Aorta (tissue), 5 donors: Measurements from ENCODE around the gene CC2D2A. TPM values are rescaled to one million over a fixed set of nuclear protein-coding genes. Genes with fewer than 3 reads are reported as not detected.

Experiments
- ATAC-seq: fragments of 200-7000 bp; cut with Tn5 transposase; one replicate; pipeline ENCODE4 v1.9.1; 2022; ENCODE audit warnings: moderate library complexity; ENCODE audit not compliant: low FRiP score
- DNase-seq, 2 donors: peaks; one replicate each; pipeline ENCODE4 v3.0.0-alpha.2; 2020
- H3K27ac ChIP-seq, 2 donors: one replicate each; pipeline ENCODE4 v1.5.1; 2013; ENCODE audit warnings: low read length in 2 of 2, mild to moderate bottlenecking in 2 of 2, moderate library complexity in 2 of 2, control low read depth in 1 of 2, inconsistent platforms in 1 of 2, low read depth in 1 of 2
- H3K27me3 ChIP-seq, 2 donors: one replicate each; pipeline ENCODE4 v1.6.1; 2013; ENCODE audit warnings: control low read depth in 1 of 2, low read length in 1 of 2, mild to moderate bottlenecking in 1 of 2, moderate library complexity in 1 of 2; ENCODE audit not compliant: insufficient read depth in 2 of 2, control insufficient read depth in 1 of 2
- H3K36me3 ChIP-seq, 2 donors: one replicate each; pipeline ENCODE4 v1.6.1; 2013; ENCODE audit warnings: control low read depth in 1 of 2, low read length in 1 of 2, mild to moderate bottlenecking in 1 of 2; ENCODE audit not compliant: insufficient read depth in 2 of 2, control insufficient read depth in 1 of 2
- H3K4me1 ChIP-seq, 2 donors: one replicate each; pipeline ENCODE4 v1.6.1; 2013; ENCODE audit warnings: low read length in 2 of 2, control low read depth in 1 of 2, mild to moderate bottlenecking in 1 of 2, moderate library complexity in 1 of 2; ENCODE audit not compliant: insufficient read depth in 2 of 2, control insufficient read depth in 1 of 2
- H3K4me3 ChIP-seq, 2 donors: one replicate each; pipeline ENCODE4 v1.5.1; 2013; ENCODE audit warnings: low read length in 2 of 2, control low read depth in 1 of 2, mild to moderate bottlenecking in 1 of 2
- H3K9me3 ChIP-seq: one replicate; pipeline ENCODE4 v1.6.1; 2013; ENCODE audit warnings: mild to moderate bottlenecking, low read length; ENCODE audit not compliant: control insufficient read depth
- WGBS, 2 donors: extraction: QIAGEN DNeasy Blood & Tissue Kit; methylation state at CpG; one replicate each; pipeline ENCODE4 v1.1.7; 2013; 5-methylcytosine and 5-hydroxymethylcytosine counted together
- intact Hi-C, 2 donors: fragments of 100-400 bp; cut with DNase I; formaldehyde crosslinking; loops; one replicate each; pipeline versions ENCODE4 v1.14.2 to v1.15.0; 2022
- polyA plus RNA-seq, 2 donors: library from polyadenylated mRNA; stranded (reverse); fragments of 200-250 nt; gene quantifications; one replicate each; pipeline ENCODE4 v1.2.3, GENCODE V29; 2013
- total RNA-seq, 2 donors: library from RNA; stranded (reverse); fragmentation: NEBNext Ultra II Directional; extraction: Animal tissue kit (Norgen Biotek cat#: 25700); gene quantifications; one replicate each; pipeline ENCODE4 v1.2.1, GENCODE V29; 2021
- donor health status: healthy with polysubstance abuse.
- donor health status: Bipolar disorder and iron deficiency.
- donor health status: DM: no; HTN: no; CAD: no.
- donor health status: DM: no; HTN: no; CAD: no.
- donor health status: DM: yes; HTN: yes; CAD: no.

CC2D2A gene
- total and polyA plus RNA-seq, 4 donors = 26.4 to 41.9 (median 37.3) TPM

GRCh38 chr4:15533817-15534216 lies 64.1 kb downstream of the CC2D2A start:
- Histone ChIP-seq H3K36me3 (peaks cover 0 to 3% of the 10 kb centered on the region in 2 donors), H3K9me3 (no peaks in the 10 kb centered on the region), H3K4me3 (no peak overlapping the region), H3K27ac (no peak overlapping the region), H3K27me3 (no peaks in the 10 kb centered on the region), H3K4me1 (peaks cover 0 to 3% of the 10 kb centered on the region in 2 donors)
- DNase-seq = no peak
- 80% methylated on average over 2 of the region's 2 CpGs for WGBS, 2 donors
- intact Hi-C loops = no loop called here
- ATAC-seq = no peak

- Histone ChIP-seq H3K9me3 (no peaks in the 10 kb centered on the region), H3K4me1 (peaks cover 0 to 3% of the 10 kb centered on the region in 2 donors), H3K36me3 (peaks cover 0 to 3% of the 10 kb centered on the region in 2 donors), H3K27ac (no peak overlapping the region), H3K4me3 (no peak overlapping the region), H3K27me3 (no peaks in the 10 kb centered on the region)
- intact Hi-C loops = no loop called here
- ATAC-seq (no peak), DNase-seq (no peak)
- WGBS, 2 donors = 94 to 95% methylated on average over 6 of the region's 6 CpGs
These were observed 65.9 kb downstream of the CC2D2A start for GRCh38 chr4:15535599-15535998.

GRCh38 chr4:15536552-15537499 lies 67.1 kb downstream of the CC2D2A start:
- Histone ChIP-seq H3K4me1 (peaks cover 0 to 3% of the 10 kb centered on the region in 2 donors), H3K36me3 (peaks cover 1 to 3% of the 10 kb centered on the region in 2 donors), H3K27ac (peak overlapping the region in 1 of 2 donors; percentile 44), H3K4me3 (no peak overlapping the region), H3K27me3 (no peaks in the 10 kb centered on the region), H3K9me3 (no peaks in the 10 kb centered on the region)
- WGBS, 2 donors = 41 to 49% methylated on average over 7 of the region's 7 CpGs
- DNase-seq (no peak), ATAC-seq (no peak)
- intact Hi-C loops = no loop called here

GRCh38 chr4:15541941-15542340 lies 72.3 kb downstream of the CC2D2A start:
- no peak for ATAC-seq

GRCh38 chr4:15542760-15543159 lies 73.1 kb downstream of the CC2D2A start:
- Histone ChIP-seq H3K27ac (no peak overlapping the region), H3K4me1 (no peaks in the 10 kb centered on the region), H3K27me3 (no peaks in the 10 kb centered on the region), H3K4me3 (no peak overlapping the region), H3K9me3 (no peaks in the 10 kb centered on the region), H3K36me3 (peaks cover 1 to 6% of the 10 kb centered on the region in 2 donors)
- WGBS, 2 donors = 78% methylated on average over 7 of the region's 7 CpGs
- no peak for ATAC-seq
- DNase-seq = no peak
- intact Hi-C loops = no loop called here

More at GRCh38 chr4:15541941-15542340, 72.3 kb downstream of the CC2D2A start:
- DNase-seq = no peak
- intact Hi-C loops = no loop called here
- no peaks in the 10 kb centered on the region for H3K9me3 ChIP-seq
- peaks cover 1 to 6% of the 10 kb centered on the region in 2 donors for H3K36me3 ChIP-seq
- no peak overlapping the region for H3K4me3 ChIP-seq
- no peaks in the 10 kb centered on the region for H3K4me1 ChIP-seq
- H3K27me3 ChIP-seq = no peaks in the 10 kb centered on the region
- WGBS, 2 donors = 90 to 95% methylated on average over 5 of the region's 5 CpGs
- H3K27ac ChIP-seq = no peak overlapping the region

GRCh38 chr4:15543537-15544247 lies 74.0 kb downstream of the CC2D2A start:
- intact Hi-C loops = no loop called here
- DNase-seq (no peak), ATAC-seq (no peak)
- H3K36me3 ChIP-seq = peaks cover 1 to 6% of the 10 kb centered on the region in 2 donors
- no peaks in the 10 kb centered on the region for H3K4me1 ChIP-seq
- WGBS, 2 donors = 70 to 79% methylated on average over 6 of the region's 6 CpGs
- H3K27ac ChIP-seq = no peak overlapping the region
- no peaks in the 10 kb centered on the region for H3K9me3 ChIP-seq
- no peak overlapping the region for H3K4me3 ChIP-seq
- no peaks in the 10 kb centered on the region for H3K27me3 ChIP-seq

- no peaks in the 10 kb centered on the region for H3K4me1 ChIP-seq
- H3K36me3 ChIP-seq = peaks cover 1 to 6% of the 10 kb centered on the region in 2 donors
- no peaks in the 10 kb centered on the region for H3K9me3 ChIP-seq
- ATAC-seq (no peak), DNase-seq (no peak)
- 90 to 95% methylated on average over 1 of the region's 1 CpG for WGBS, 2 donors
- H3K27ac ChIP-seq = no peak overlapping the region
- intact Hi-C loops = no loop called here
- no peaks in the 10 kb centered on the region for H3K27me3 ChIP-seq
- no peak overlapping the region for H3K4me3 ChIP-seq
These were observed 74.6 kb downstream of the CC2D2A start for GRCh38 chr4:15544248-15544729.

GRCh38 chr4:15545371-15545770 lies 75.7 kb downstream of the CC2D2A start:
- H3K27me3 ChIP-seq = no peaks in the 10 kb centered on the region
- ATAC-seq (no peak), DNase-seq (no peak)
- no peaks in the 10 kb centered on the region for H3K9me3 ChIP-seq
- no peak overlapping the region for H3K4me3 ChIP-seq
- 94 to 95% methylated on average over 2 of the region's 2 CpGs for whole genome bisulfite sequencing, 2 donors
- no peaks in the 10 kb centered on the region for H3K4me1 ChIP-seq
- intact Hi-C loops = no loop called here
- H3K36me3 ChIP-seq = peaks cover 1 to 6% of the 10 kb centered on the region in 2 donors
- no peak overlapping the region for H3K27ac ChIP-seq
